Ishikawa (cell line): ENCODE data around the gene CHST11.

Experiments used
- CREB1 ChIP-seq: IDR thresholded peaks from 2 replicates; pipeline ENCODE4 v1.6.1; 2012; ENCODE audit warnings: low read depth
- EP300 ChIP-seq: IDR thresholded peaks from 2 replicates; pipeline ENCODE4 v1.6.1; 2012; ENCODE audit warnings: borderline replicate concordance
- FOXM1 ChIP-seq: IDR thresholded peaks from 2 replicates; pipeline ENCODE4 v1.6.1; 2012; ENCODE audit warnings: low read depth, borderline replicate concordance
- NFIC ChIP-seq: IDR thresholded peaks from 2 replicates; pipeline ENCODE4 v1.6.1; 2012
- TEAD4 ChIP-seq: IDR thresholded peaks from 2 replicates; pipeline ENCODE4 v1.6.1; 2012
- YY1 ChIP-seq: IDR thresholded peaks from 2 replicates; pipeline ENCODE4 v1.6.1; 2012; ENCODE audit warnings: low read depth
- TF ChIP-seq, protein P1 (sequence below): IDR thresholded peaks from 2 replicates; pipeline ENCODE4 v1.6.1; 2012

DNA sequence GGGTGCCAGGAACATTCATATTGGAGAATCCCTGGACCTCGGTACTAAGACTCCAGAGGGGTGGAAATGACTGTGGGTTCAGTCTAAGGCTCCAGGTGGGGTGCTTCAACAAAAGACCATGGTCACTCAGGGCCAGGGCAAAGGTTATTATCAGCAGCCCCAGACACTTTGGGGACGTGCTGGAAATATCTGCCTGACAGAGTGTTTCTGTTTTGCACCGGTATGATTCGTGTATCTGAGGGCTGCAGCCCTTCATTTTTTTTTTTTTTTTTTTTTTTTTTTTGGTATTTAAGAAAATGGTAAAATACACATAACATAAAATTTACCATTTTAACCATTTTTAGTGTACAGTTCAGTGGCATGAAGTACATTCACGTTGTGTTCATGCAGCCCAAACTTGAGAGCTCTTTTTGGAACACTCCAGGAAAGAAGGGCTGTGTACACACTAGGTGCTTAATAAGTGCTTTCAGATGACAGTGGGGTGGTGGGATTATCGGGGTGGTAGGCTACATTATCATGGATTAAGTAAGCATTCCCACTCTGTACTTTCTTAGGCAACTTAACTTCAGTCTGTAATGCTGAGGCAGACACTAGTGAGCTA lies 120.3 kb downstream of the CHST11 start:
- TF ChIP-seq TEAD4, result no peak
- TF ChIP-seq EP300, result no peak
- no peak for TF ChIP-seq CREB1
- TF ChIP-seq, protein P1, sequence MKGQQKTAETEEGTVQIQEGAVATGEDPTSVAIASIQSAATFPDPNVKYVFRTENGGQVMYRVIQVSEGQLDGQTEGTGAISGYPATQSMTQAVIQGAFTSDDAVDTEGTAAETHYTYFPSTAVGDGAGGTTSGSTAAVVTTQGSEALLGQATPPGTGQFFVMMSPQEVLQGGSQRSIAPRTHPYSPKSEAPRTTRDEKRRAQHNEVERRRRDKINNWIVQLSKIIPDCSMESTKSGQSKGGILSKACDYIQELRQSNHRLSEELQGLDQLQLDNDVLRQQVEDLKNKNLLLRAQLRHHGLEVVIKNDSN, result no peak
- TF ChIP-seq NFIC, result no peak
- no peak for TF ChIP-seq YY1
- TF ChIP-seq FOXM1, result no peak
